NAMALWA (cell line): ENCODE results near the gene FARSA.
"Not testable (repeated sequence)": the region's sequence is repeated elsewhere in the genome, so short reads cannot be mapped to it uniquely, and the experiment has no call there.

Source experiments
- DNase-seq: peaks from one replicate; pipeline ENCODE4 v3.0.0-alpha.2; 2015; ENCODE audit warnings: low spot score

The FARSA gene

DNA sequence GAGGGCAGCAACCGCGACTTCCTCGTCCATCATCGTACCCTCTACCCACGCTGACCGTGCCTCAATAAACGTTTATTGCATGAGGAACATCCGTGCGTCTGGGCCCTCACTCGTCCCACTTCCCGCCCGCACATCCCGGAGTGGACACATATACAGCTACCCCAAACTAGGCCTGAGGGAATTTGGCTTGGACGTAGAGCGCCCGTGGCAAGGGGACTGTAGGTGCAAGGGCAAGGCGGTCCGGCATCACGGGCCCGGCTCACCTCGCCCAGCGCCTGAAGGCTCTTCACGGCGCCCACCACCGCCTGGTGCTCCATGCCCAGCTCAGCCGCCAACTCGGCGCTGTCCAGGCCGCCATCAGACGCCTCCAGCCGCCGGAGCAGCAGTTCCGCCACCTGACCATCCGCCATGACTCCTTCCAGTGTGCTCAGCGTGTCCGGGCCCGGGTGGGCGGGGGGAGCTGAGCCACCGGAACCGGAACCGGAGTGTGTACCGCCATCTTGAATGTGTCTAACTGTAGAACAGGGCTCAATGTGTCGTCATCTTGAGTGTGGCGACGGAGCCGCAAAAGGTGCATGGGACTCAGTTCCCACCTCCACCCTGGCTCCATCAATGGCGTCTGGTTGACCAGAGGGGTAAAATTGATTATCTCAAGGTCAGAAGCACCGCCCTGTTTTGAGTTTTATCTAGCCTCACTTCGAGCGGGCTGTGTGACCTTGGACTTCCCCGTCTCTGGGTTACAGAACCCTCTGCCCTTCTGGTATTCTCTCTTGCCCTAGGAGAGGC lies at the start of gene FARSA:
TSS of gene FARSA (minus strand) at position 425 of the 786 bp plus-strand sequence. CDS start at position 410, 15 bp downstream.
- DNase-seq = peak; percentile 93

GRCh38 chr19:12983091-12983490 lies 49.6 kb upstream of the FARSA start:
- no peak for DNase-seq

DNA sequence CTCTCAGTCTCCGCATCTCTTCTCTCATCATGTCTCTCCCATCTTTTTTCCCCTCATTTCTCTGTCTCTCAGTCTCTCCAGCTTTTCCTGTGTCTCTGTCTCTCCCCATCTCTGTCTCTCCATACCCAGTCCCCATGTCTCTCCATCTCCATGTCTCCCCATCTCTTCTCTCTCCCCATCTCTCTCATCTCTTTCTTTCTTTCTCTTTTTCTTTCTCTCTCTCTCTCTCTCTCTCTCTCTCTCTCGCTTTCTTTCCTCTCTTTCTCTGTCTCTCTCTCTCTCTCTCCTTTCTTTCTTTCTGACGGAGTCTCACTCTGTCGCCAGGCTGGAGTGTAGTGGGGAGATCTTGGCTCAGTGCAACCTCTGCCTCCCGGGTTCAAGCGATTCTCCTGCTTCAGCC lies 49.1 kb upstream of the FARSA start:
- no peak for DNase-seq

GRCh38 chr19:12979974-12980373 lies 46.5 kb upstream of the FARSA start:
- DNase-seq = peak; percentile 38

GRCh38 chr19:12976109-12976508 lies 42.6 kb upstream of the FARSA start:
- not testable (repeated sequence) for DNase-seq

DNA sequence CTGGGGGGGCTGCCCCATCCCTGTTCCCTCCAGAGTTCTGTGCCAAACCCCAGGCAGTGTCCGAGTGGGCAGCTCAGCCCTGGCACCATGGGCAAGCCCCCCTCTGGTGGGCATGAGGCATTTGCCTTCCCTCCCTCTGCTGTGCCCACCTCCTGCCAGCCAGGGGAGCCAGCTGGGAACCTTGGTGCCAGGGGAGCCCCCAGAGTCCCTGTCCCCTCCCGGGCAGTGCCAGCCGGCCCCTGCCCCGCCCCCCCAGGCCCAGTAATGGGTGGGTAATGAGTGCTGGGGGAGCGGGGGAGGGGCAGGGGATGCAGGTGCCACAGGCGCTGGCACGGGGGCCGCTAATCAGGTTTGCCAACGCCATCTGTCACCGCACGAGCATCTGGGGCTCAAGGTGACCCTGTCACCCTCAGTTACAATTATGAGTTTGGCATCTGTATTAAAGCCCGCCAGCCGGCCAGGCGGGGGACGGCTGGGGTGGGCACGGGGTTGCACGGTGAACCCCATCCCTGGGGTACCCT lies 41.8 kb upstream of the FARSA start:
- no peak for DNase-seq

- DNase-seq = no peak
These were observed 41.0 kb upstream of the FARSA start for GRCh38 chr19:12974301-12975220.

- DNase-seq = no peak
These were observed 39.7 kb upstream of the FARSA start for GRCh38 chr19:12973236-12973635.

- no peak for DNase-seq
These were observed 36.7 kb upstream of the FARSA start for GRCh38 chr19:12970070-12970820.

- DNase-seq = no peak
These were observed 35.9 kb upstream of the FARSA start, which contains the start of gene DAND5 for GRCh38 chr19:12969292-12969988. TSS of gene DAND5 (plus strand) at chr19:12969576. CDS start at chr19:12969661, 85 bp downstream.

DNA sequence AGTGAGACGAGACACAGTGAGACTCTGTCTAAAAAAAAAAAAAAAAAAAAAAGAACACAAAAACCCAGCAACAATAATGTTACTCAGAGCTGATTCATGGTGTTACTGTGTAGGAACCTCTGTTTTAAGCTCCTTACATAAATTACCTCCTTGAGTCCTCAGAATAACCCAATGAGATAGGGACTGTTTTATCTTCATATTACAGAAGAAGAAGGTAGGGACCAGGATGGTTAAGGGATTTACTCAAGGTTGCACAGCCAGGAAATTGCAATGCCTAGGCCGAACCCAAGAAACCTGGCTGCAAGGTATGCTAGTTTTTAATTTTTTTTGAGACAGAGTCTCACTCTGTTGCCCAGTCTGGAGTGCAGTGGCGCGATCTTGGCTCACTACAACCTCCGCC lies 34.4 kb upstream of the FARSA start:
- no peak for DNase-seq

DNA sequence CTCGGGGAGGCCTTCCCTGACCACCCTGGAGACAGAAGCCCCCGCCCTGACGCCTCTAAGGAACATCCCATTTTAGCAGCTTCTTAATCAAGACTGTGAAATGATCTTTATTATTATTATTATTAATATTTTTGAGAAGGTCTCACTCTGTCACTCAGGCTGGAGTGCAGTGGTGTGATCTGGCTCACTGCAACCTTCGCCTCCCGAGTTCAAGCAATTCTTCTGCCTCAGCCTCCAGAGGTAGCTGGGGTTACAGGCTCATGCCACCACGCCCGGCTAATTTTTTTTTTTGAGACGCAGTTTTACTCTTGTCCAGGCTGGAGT lies 32.3 kb upstream of the FARSA start:
- DNase-seq = no peak

- DNase-seq = peak; percentile 88
These were observed 31.7 kb upstream of the FARSA start for GRCh38 chr19:12965017-12965811.

DNA sequence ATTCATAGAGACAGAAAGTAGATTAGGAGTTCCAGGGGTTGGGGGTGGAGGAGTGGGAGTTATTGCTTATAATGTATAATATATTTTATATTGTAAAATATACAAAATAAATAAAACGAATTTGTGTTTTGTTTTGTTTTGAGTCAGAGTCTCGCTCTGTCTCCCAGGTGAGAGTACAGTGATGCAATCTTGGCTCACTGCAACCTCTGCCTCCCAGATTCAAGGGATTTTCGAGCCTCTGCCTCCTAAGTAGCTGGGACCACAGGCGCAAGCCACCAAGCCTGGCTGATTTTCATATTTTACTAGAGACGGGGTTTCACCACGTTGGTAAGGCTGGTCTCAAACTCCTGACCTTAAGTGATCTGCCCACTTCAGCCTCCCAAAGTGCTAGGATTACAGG lies 26.0 kb upstream of the FARSA start:
- no peak for DNase-seq

DNA sequence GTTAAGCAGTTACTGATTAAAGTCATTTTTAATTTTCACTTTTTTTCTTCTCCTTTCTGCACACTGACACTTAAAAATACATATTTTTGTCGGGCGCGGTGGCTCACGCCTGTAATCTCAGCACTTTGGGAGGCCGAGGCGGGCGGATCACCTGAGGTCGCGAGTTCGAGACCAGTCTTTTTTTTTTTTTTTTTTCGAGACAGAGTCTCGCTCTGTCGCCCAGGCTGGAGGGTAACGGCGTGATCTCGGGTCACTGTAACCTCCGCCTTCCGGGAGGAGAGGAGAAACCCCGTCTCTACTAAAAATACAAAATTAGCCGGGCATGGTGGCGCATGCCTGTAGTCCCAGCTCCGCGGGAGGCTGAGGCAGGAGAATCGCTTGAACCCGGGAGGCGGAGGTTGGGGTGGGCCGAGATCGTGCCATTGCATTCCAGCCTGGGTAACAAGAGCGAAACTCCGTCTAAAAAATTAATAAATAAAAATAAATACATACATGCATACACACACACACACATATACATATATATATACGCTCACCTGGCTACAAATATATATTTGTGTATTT lies 24.0 kb upstream of the FARSA start:
- DNase-seq = not testable (repeated sequence)

GRCh38 chr19:12956446-12957388 lies 23.2 kb upstream of the FARSA start, which contains the start of gene GADD45GIP1:
TSS of gene GADD45GIP1 (minus strand) at chr19:12957223. CDS start at chr19:12957212, 11 bp downstream.
- DNase-seq = peak; percentile 86

DNA sequence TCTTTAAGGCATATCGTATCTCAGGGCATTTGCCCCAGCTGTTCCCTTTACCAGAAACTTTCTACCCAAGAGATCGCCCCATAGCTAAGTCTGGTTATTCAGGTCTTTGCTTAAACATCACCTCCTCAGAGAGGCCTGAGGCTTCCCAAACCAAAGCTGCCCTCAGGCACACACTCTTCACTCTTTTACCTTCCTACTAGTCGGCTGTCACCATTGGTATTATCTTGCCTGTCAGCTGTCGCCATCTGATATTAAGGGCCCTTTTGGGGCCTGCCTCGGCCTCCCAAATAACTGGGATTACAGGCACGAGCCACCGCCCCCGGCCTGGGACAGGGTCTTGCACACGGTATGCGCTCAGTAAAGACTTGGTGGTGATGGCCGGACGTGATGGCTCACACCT lies 22.5 kb upstream of the FARSA start:
- peak; percentile 31 for DNase-seq

DNA sequence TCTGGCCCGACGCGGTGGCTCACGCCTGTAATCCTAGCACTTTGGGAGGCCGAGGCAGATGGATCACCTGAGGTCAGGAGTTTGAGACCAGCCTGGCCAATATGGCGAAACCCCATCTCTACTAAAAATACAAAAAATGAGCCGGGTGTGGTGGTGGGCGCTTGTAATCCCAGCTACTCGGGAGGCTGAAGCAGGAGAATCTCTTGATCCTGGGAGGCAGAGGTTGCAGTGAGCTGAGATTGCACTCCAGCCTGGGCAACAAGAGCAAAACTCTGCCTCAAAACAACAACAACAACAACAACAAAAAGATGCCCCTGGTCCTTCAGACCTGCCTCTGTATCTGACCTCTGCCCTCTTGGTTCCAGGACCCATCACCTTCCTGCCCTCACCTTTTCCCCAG lies 22.1 kb upstream of the FARSA start:
- DNase-seq = not testable (repeated sequence)

DNA sequence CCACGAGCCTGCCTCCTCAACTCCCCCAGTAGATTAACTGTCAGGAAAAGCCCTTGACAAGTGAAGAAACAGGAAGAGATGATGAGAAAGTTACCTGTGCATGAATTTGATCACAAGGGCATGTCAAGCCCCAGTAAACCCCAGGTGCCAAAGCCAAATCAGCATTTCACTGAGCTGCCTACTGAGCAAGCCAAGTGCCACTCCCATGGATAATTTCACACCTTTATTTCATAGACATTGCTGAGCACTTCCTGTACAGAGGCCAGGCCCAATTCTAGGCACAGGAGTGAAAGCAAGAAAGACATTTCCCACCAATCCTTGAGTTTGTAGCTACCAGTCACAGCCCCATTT lies 21.1 kb upstream of the FARSA start:
- no peak for DNase-seq
